ENCODE data around the gene ADORA2B.
"Not testable (repeated sequence)": the region's sequence is repeated elsewhere in the genome, so short reads cannot be mapped to it uniquely, and the experiment has no call there.

Gene ADORA2B

GRCh38 chr17:15944759-15945526 is at the start of gene ADORA2B:
Gene ADORA2B, plus strand, starts transcription at chr17:15945130. Its CDS starts 119 bp downstream, at chr17:15945249.
- in situ Hi-C loops (cut with HindIII; ENCODE audit: low sequenced_read_pairs): loop anchor here (5.0 to 10.0 kb wide), 2 partner anchors 53 to 90 kb away; no protein-coding TSS in a partner anchor
- TF ChIP-seq, protein P1, sequence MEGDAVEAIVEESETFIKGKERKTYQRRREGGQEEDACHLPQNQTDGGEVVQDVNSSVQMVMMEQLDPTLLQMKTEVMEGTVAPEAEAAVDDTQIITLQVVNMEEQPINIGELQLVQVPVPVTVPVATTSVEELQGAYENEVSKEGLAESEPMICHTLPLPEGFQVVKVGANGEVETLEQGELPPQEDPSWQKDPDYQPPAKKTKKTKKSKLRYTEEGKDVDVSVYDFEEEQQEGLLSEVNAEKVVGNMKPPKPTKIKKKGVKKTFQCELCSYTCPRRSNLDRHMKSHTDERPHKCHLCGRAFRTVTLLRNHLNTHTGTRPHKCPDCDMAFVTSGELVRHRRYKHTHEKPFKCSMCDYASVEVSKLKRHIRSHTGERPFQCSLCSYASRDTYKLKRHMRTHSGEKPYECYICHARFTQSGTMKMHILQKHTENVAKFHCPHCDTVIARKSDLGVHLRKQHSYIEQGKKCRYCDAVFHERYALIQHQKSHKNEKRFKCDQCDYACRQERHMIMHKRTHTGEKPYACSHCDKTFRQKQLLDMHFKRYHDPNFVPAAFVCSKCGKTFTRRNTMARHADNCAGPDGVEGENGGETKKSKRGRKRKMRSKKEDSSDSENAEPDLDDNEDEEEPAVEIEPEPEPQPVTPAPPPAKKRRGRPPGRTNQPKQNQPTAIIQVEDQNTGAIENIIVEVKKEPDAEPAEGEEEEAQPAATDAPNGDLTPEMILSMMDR (IDR thresholded peaks at IDR 0.05; ENCODE audit: low read depth, low read length, missing control alignments): peak; percentile 59
- DNase-seq (ENCODE audit: low read depth): no peak
- H3K4me3 ChIP-seq (ENCODE audit: low read depth, low read length): peak within 1 kb of the TSS; percentile 67

- TF ChIP-seq, protein P1 (IDR thresholded peaks at IDR 0.05; ENCODE audit: low read depth, low read length, missing control alignments): no peak
- DNase-seq (ENCODE audit: low read depth): no peak
- H3K4me3 ChIP-seq (ENCODE audit: low read depth, low read length): no peak overlapping the region
- in situ Hi-C loops (cut with HindIII; ENCODE audit: low sequenced_read_pairs): no loop called here
Observed at GRCh38 chr17:15896277-15896676, 48.7 kb upstream of the ADORA2B start.

GRCh38 chr17:15896834-15897233 is 48.1 kb upstream of the ADORA2B start:
- in situ Hi-C loops (cut with HindIII; ENCODE audit: low sequenced_read_pairs): no loop called here
- TF ChIP-seq, protein P1 (IDR thresholded peaks at IDR 0.05; ENCODE audit: low read depth, low read length, missing control alignments): no peak
- no peak for DNase-seq (ENCODE audit: low read depth)

GRCh38 chr17:15899596-15899995 is 45.3 kb upstream of the ADORA2B start:
- DNase-seq (ENCODE audit: low read depth); in situ Hi-C loops (cut with HindIII; ENCODE audit: low sequenced_read_pairs); H3K4me3 ChIP-seq (ENCODE audit: low read depth, low read length): not testable (repeated sequence)

More at GRCh38 chr17:15896834-15897233, 48.1 kb upstream of the ADORA2B start:
- H3K4me3 ChIP-seq (ENCODE audit: low read depth, low read length): no peak overlapping the region

GRCh38 chr17:15900871-15901270 is 44.1 kb upstream of the ADORA2B start:
- H3K4me3 ChIP-seq (ENCODE audit: low read depth, low read length): no peak overlapping the region
- in situ Hi-C loops (cut with HindIII; ENCODE audit: low sequenced_read_pairs): no loop called here
- TF ChIP-seq, protein P1 (IDR thresholded peaks at IDR 0.05; ENCODE audit: low read depth, low read length, missing control alignments): no peak
- no peak for DNase-seq (ENCODE audit: low read depth)

GRCh38 chr17:15905236-15905635 is 39.7 kb upstream of the ADORA2B start:
- DNase-seq (ENCODE audit: low read depth); H3K4me3 ChIP-seq (ENCODE audit: low read depth, low read length); in situ Hi-C loops (cut with HindIII; ENCODE audit: low sequenced_read_pairs): not testable (repeated sequence)

DNA sequence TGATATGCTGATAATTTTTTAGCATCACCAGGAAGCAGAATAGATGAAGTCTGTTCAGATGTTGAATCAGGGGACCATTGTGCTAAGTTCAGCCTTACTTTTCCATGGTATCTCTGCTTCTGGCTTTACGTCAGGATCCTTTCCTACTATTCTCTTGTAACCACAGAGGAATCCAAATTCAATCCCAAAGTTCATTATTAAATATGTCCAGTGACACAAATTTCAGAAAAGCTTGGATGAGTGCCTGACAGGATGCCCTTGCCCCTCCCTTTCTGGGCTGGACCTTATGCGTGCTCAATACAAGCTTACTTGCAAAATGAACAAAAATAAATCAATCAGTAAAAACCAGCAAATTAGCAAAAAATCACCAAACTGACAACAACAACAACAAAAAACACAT is 37.6 kb upstream of the ADORA2B start:
- DNase-seq (ENCODE audit: low read depth): no peak
- TF ChIP-seq, protein P1 (IDR thresholded peaks at IDR 0.05; ENCODE audit: low read depth, low read length, missing control alignments): no peak
- no peak overlapping the region for H3K4me3 ChIP-seq (ENCODE audit: low read depth, low read length)
- in situ Hi-C loops (cut with HindIII; ENCODE audit: low sequenced_read_pairs): no loop called here

All from astrocyte of the cerebellum (primary cell).